Ramos (cell line): ENCODE results near the gene PACRG.

Experiments
- in situ Hi-C: fragments of 300-500 bp; cut with MboI; formaldehyde crosslinking; loops from one replicate; pipeline ENCODE4 v1.14.3; 2022; ENCODE audit warnings: low sequenced_read_pairs; ENCODE audit not compliant: unreplicated experiment

PACRG gene

GRCh38 chr6:163214259-163214658 lies 486.5 kb downstream of the PACRG start:
- in situ Hi-C loops = no loop called here

- in situ Hi-C loops = no loop called here
These were observed 490.7 kb downstream of the PACRG start for GRCh38 chr6:163218361-163218894.

- in situ Hi-C loops = no loop called here
These were observed 498.5 kb downstream of the PACRG start for GRCh38 chr6:163226181-163226835.

GRCh38 chr6:163226836-163227485 lies 499.2 kb downstream of the PACRG start:
- in situ Hi-C loops = no loop called here

- in situ Hi-C loops = no loop called here
These were observed 500.3 kb downstream of the PACRG start for GRCh38 chr6:163228041-163228440.

GRCh38 chr6:163229050-163229449 lies 501.3 kb downstream of the PACRG start:
- in situ Hi-C loops = no loop called here

- in situ Hi-C loops = no loop called here
These were observed 503.1 kb downstream of the PACRG start for GRCh38 chr6:163230901-163231300.

- in situ Hi-C loops = no loop called here
These were observed 503.7 kb downstream of the PACRG start for GRCh38 chr6:163231356-163232014.

GRCh38 chr6:163232015-163232523 lies 504.3 kb downstream of the PACRG start:
- in situ Hi-C loops = no loop called here

- in situ Hi-C loops = no loop called here
These were observed 504.9 kb downstream of the PACRG start for GRCh38 chr6:163232649-163233048.

- in situ Hi-C loops = no loop called here
These were observed 509.3 kb downstream of the PACRG start for GRCh38 chr6:163237110-163237509.

- in situ Hi-C loops = no loop called here
These were observed 512.0 kb downstream of the PACRG start for GRCh38 chr6:163239572-163240340.

GRCh38 chr6:163240556-163240955 lies 512.8 kb downstream of the PACRG start:
- in situ Hi-C loops = no loop called here

GRCh38 chr6:163241683-163242082 lies 513.9 kb downstream of the PACRG start:
- in situ Hi-C loops = no loop called here

GRCh38 chr6:163243083-163243482 lies 515.3 kb downstream of the PACRG start:
- in situ Hi-C loops = no loop called here

GRCh38 chr6:163243692-163244589 lies 516.2 kb downstream of the PACRG start:
- in situ Hi-C loops = no loop called here

GRCh38 chr6:163248051-163248450 lies 520.3 kb downstream of the PACRG start:
- in situ Hi-C loops = no loop called here

GRCh38 chr6:163249651-163250101 lies 521.9 kb downstream of the PACRG start:
- in situ Hi-C loops = no loop called here

- in situ Hi-C loops = no loop called here
These were observed 522.3 kb downstream of the PACRG start for GRCh38 chr6:163250116-163250515.
